Fibroblast of lung (primary cell): ENCODE data around the gene NSDHL. TPM values are rescaled to one million over a fixed set of nuclear protein-coding genes. Genes with fewer than 3 reads are reported as not detected.

ENCODE experiments used
- DNase-seq, 2 donors: peaks; one replicate each; pipeline versions ENCODE4 v3.0.0 to v3.0.0-alpha.2; 2010; ENCODE audit warnings: low read depth in 2 of 2
- H2AFZ ChIP-seq: 2 replicates; pipeline ENCODE4 v1.5.1; 2012; ENCODE audit warnings: low read length, control low read depth, inconsistent platforms
- H3K27ac ChIP-seq: 2 replicates; pipeline ENCODE4 v1.5.1; 2011; ENCODE audit warnings: low read length, control low read depth; ENCODE audit not compliant: insufficient read depth
- H3K27me3 ChIP-seq: 2 replicates; pipeline ENCODE4 v1.5.1; 2011; ENCODE audit warnings: mild to moderate bottlenecking, low read length; ENCODE audit not compliant: control insufficient read depth, insufficient read depth
- H3K36me3 ChIP-seq: 2 replicates; pipeline ENCODE4 v1.5.1; 2011; ENCODE audit warnings: low read length; ENCODE audit not compliant: control insufficient read depth, insufficient read depth
- H3K4me1 ChIP-seq: 2 replicates; pipeline ENCODE4 v1.5.1; 2011; ENCODE audit warnings: low read length; ENCODE audit not compliant: control insufficient read depth, insufficient read depth; ENCODE audit errors: extremely low read depth
- H3K4me2 ChIP-seq: 2 replicates; pipeline ENCODE4 v1.5.1; 2011; ENCODE audit warnings: low read length, control low read depth; ENCODE audit not compliant: insufficient read depth; ENCODE audit errors: extremely low read depth
- H3K4me3 ChIP-seq, 4 experiments: fragments of 200-600 bp in 1 of 4; sonication (generic) in 1 of 4; replicated peaks in 1 of 4; 2 replicates each; pipeline ENCODE4 v1.5.1; 2011 to 2016; ENCODE audit warnings: low read length in 4 of 4, low read depth in 3 of 4, mild to moderate bottlenecking in 3 of 4, control low read depth in 2 of 4, inconsistent platforms in 1 of 4, mixed read lengths in 1 of 4; ENCODE audit not compliant: insufficient read depth in 1 of 4; ENCODE audit errors: control extremely low read depth in 1 of 4
- H3K79me2 ChIP-seq: 2 replicates; pipeline ENCODE4 v1.5.1; 2012; ENCODE audit warnings: mild to moderate bottlenecking, low read length, inconsistent platforms; ENCODE audit not compliant: control insufficient read depth, insufficient read depth
- H3K9ac ChIP-seq: 2 replicates; pipeline ENCODE4 v1.5.1; 2011; ENCODE audit warnings: mild to moderate bottlenecking, low read length, control low read depth; ENCODE audit not compliant: insufficient read depth
- H3K9me3 ChIP-seq: 2 replicates; pipeline ENCODE4 v1.5.1; 2012; ENCODE audit warnings: low read depth, low read length; ENCODE audit not compliant: control insufficient read depth, insufficient read depth
- H4K20me1 ChIP-seq: 2 replicates; pipeline ENCODE4 v1.5.1; 2011; ENCODE audit warnings: low read length; ENCODE audit not compliant: control insufficient read depth, insufficient read depth; ENCODE audit errors: extremely low read depth
- CTCF ChIP-seq, 2 donors: IDR thresholded peaks in 1 of 2; conservative IDR thresholded peaks in 1 of 2; 1 replicate in 1 of 2; 2 replicates in 1 of 2; pipeline ENCODE4 v1.5.1; 2011 to 2012; ENCODE audit warnings: low read length in 2 of 2, control low read depth in 1 of 2, inconsistent platforms in 1 of 2, low read depth in 1 of 2, mild to moderate bottlenecking in 1 of 2
- EZH2 ChIP-seq: IDR thresholded peaks from 2 replicates; pipeline ENCODE4 v1.5.1; 2012; ENCODE audit warnings: low read length, control low read depth, mild to moderate bottlenecking; ENCODE audit errors: missing control alignments
- polyA plus RNA-seq, 2 donors: library from polyadenylated mRNA; depleted of rRNA in 1 of 2; stranded (reverse) in 1 of 2; unstranded in 1 of 2; fragments of >200 nt; gene quantifications; 2 replicates each; pipeline ENCODE4 v1.2.1, GENCODE V29; 2011 to 2012; ENCODE audit warnings: missing spikeins in 1 of 2
- total RNA-seq: library from RNA; depleted of rRNA; stranded (reverse); fragments of >200 nt; gene quantifications from 2 replicates; pipeline ENCODE4 v1.2.1, GENCODE V29; 2014

Gene NSDHL
- total and polyA plus RNA-seq, 2 donors (not counting 1 experiment from before 2014, with no cell fraction given) = 32.2 to 43.5 TPM

- Histone ChIP-seq H3K4me1 (no peaks in the 10 kb centered on the region), H3K27me3 (peaks cover 2% of the 10 kb centered on the region), H3K79me2 (no peaks in the 10 kb centered on the region), H3K9ac (no peak overlapping the region), H3K4me2 (no peak overlapping the region), H3K4me3 (no peak overlapping the region), H3K9me3 (no peaks in the 10 kb centered on the region), H3K36me3 (no peaks in the 10 kb centered on the region), H2AFZ (no peak overlapping the region), H4K20me1 (no peaks in the 10 kb centered on the region), H3K27ac (no peak overlapping the region)
- DNase-seq = no peak
- TF ChIP-seq CTCF (conservative IDR thresholded peaks at IDR 0.05 in 1 of 2, IDR thresholded peaks at IDR 0.05 in 1 of 2; ENCODE audit: low read depth in 1 of 2, low read length in 2 of 2) (no peak), EZH2 (no peak)
Measured at GRCh38 chrX:152918707-152919106, 87.8 kb downstream of the NSDHL start.

Other genes with a start within 250 kb of the NSDHL start
- under 0.01 TPM in 1 of 2 replicates, not detected in the other for gene GABRQ, start 193.2 kb upstream of the NSDHL start, total RNA-seq
- gene GABRQ, start 193.2 kb upstream of the NSDHL start, polyA plus RNA-seq = 0.02 TPM in 1 of 2 replicates, not detected in the other
- not detected in 2 replicates for gene MAGEA3, start 132.3 kb upstream of the NSDHL start, total RNA-seq
- gene MAGEA3, start 132.3 kb upstream of the NSDHL start, polyA plus RNA-seq = not detected in 2 replicates
- not detected in 2 replicates for gene CSAG2, start 121.8 kb upstream of the NSDHL start, total RNA-seq
- not detected in 2 replicates for gene CSAG2, start 121.8 kb upstream of the NSDHL start, polyA plus RNA-seq
- not detected in 2 replicates for gene MAGEA2B, start 116.4 kb upstream of the NSDHL start, total RNA-seq
- not detected in 2 replicates for gene MAGEA2B, start 116.4 kb upstream of the NSDHL start, polyA plus RNA-seq
- not detected in 2 replicates for gene CSAG1, start 97.3 kb upstream of the NSDHL start, total RNA-seq
- not detected in 2 replicates for gene CSAG1, start 97.3 kb upstream of the NSDHL start, polyA plus RNA-seq
- not detected in 2 replicates for gene MAGEA12, start 97.3 kb upstream of the NSDHL start, total RNA-seq
- gene MAGEA12, start 97.3 kb upstream of the NSDHL start, polyA plus RNA-seq = not detected in 2 replicates
- gene MAGEA2, start 77.2 kb upstream of the NSDHL start, total RNA-seq = not detected in 2 replicates
- not detected in 2 replicates for gene MAGEA2, start 77.2 kb upstream of the NSDHL start, polyA plus RNA-seq
- gene CSAG3, start 71.8 kb upstream of the NSDHL start, total RNA-seq = not detected in 2 replicates
- not detected in 2 replicates for gene CSAG3, start 71.8 kb upstream of the NSDHL start, polyA plus RNA-seq
- not detected in 2 replicates for gene MAGEA6, start 61.4 kb upstream of the NSDHL start, total RNA-seq
- not detected in 2 replicates for gene MAGEA6, start 61.4 kb upstream of the NSDHL start, polyA plus RNA-seq
- gene CETN2, start 306 bp upstream of the NSDHL start, total RNA-seq = 30.6 and 40.8 TPM in 2 replicates
- 72.1 and 79.7 TPM in 2 replicates for gene CETN2, start 306 bp upstream of the NSDHL start, polyA plus RNA-seq
- gene ZNF185, start 67.0 kb downstream of the NSDHL start, total RNA-seq = 0.66 and 1.0 TPM in 2 replicates
- 2.3 and 4.2 TPM in 2 replicates for gene ZNF185, start 67.0 kb downstream of the NSDHL start, polyA plus RNA-seq
- not detected in 2 replicates for gene PNMA5, start 163.1 kb downstream of the NSDHL start, total RNA-seq
- not detected in 2 replicates for gene PNMA5, start 163.1 kb downstream of the NSDHL start, polyA plus RNA-seq
- 0.26 and 0.33 TPM in 2 replicates for gene PNMA3, start 225.4 kb downstream of the NSDHL start, total RNA-seq
- gene PNMA3, start 225.4 kb downstream of the NSDHL start, polyA plus RNA-seq = 0.03 TPM in 1 of 2 replicates, not detected in the other
- 3.1 and 3.3 TPM in 2 replicates for gene PNMA6A, start 241.4 kb downstream of the NSDHL start, total RNA-seq
- gene PNMA6A, start 241.4 kb downstream of the NSDHL start, polyA plus RNA-seq = 0.56 and 0.85 TPM in 2 replicates